Measurements from ENCODE around the gene RBBP5. TPM values are rescaled to one million over a fixed set of nuclear protein-coding genes. Genes with fewer than 3 reads are reported as not detected.
"Not testable (repeated sequence)": the region's sequence is repeated elsewhere in the genome, so short reads cannot be mapped to it uniquely, and the experiment has no call there.

The RBBP5 gene
- 10 to 100 TPM; 18.7 to 22.6 (median 19.7) TPM for polyA plus RNA-seq (ENCODE audit: insufficient read length in 4 of 4)

- peak; percentile 93 to 99 (median 96) for DNase-seq (ENCODE audit: low read depth in 4 of 4, low spot score in 2 of 4)
Measured at GRCh38 chr1:205121660-205122488, at the start of gene RBBP5. RBBP5 (minus strand) TSS chr1:205121978; CDS start chr1:205121873, 105 bp downstream.

GRCh38 chr1:205171369-205171768 is 49.6 kb upstream of the RBBP5 start:
- no peak for DNase-seq (ENCODE audit: low read depth in 4 of 4, low spot score in 2 of 4)

DNA sequence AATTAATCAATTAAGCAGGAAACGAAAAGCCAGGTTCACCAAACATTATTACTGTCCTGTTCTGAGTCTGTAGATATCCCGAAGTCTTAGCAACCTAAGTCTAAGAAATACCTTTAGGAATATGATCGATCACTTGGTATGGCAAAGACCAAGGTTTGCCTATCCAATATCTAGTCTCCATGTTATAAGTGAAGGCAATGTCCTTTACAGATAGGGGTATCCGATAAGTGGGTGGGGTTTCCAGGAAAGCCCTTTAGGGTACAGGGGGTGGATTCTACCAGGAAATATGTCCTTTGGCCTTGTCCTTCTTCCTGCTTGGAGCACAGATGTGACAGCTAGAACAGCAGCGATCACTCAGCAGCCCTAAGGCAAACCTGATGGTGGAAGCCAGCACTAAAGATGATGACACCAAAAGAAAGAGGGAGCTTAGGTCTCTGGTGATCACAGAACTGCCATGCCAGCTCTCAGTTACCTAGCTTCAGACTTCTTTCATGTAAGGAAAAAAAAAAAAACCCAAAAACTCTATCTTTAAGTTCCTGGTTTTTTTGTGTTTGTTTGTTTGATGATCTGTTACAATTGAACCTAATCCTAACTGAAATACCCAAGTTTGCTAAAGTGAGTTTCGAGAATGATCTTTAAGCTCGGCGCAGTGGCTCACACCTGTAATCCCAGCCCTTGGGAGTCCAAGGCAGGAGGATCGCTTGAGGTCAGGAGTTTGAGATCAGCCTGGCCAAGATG is 48.9 kb upstream of the RBBP5 start:
- DNase-seq (ENCODE audit: low read depth in 4 of 4, low spot score in 2 of 4): no peak

DNA sequence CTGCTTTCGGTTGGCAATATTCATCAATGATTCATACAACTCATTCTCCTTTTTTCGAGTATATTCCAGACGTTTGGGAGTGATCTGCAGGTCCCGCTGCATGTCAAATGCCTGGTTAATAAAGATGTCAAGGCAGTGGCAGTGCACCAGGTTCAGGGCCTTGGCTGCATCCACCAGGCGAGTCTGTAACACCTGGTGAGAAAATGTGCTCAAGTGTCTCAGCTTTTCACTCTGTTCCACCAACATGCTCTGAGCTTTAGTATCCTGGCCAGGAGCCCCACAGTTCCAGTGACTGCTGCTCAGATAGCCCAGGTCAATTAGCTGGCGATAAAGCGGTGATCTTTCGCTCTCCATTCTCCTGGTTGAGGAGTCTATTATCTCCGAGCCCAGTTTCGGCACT is 47.5 kb upstream of the RBBP5 start:
- DNase-seq (ENCODE audit: low read depth in 4 of 4, low spot score in 2 of 4): no peak

- DNase-seq (ENCODE audit: low read depth in 4 of 4, low spot score in 2 of 4): no peak
Measured at GRCh38 chr1:205168291-205168690, 46.5 kb upstream of the RBBP5 start.

DNA sequence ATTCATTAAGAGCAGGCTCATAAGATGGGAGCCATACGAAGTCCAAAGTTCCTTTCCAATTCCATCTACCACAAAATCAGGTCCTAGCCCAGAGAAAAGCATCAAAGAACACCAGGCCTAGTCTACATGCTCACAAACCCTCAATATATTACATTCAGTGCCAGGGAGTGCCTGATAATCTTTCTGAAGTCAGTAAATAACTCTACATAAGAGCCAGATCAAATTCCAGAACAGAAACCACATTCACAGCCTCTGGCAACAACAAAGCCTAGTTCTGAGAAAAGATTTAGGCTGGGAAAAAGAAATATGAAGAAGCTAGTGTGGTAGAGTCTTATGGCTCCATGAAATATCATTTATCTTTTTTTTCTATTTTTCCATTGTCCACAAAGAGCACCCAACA is 40.5 kb upstream of the RBBP5 start:
- no peak for DNase-seq (ENCODE audit: low read depth in 4 of 4, low spot score in 2 of 4)

- DNase-seq (ENCODE audit: low read depth in 4 of 4, low spot score in 2 of 4): no peak
Measured at GRCh38 chr1:205161076-205161475, 39.3 kb upstream of the RBBP5 start.

DNA sequence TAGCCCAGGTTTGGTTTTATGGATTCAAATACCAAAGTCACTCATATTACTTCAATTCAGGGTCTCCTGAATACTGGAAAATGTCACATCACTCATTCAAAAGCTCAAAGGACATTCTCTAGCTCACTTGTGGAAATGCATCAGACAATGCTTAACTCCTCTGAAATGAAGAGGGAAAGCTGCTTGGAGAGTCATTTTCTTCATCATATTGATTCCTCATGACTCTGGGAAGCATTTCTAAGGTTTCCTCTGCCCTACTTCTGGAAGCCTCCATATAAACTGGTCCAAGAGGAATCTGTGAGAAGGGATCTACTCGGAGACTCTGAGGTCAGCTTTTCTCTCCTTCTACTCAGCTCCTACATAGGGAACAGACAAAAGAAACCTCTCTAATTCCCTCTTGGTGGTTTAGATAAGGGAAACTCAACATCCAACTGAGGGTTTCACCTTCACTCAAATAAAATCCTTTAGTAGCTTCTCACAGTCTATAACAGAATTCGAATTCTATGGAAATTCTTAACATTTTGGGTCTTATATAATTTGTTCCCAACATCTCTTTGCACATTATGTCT is 36.4 kb upstream of the RBBP5 start:
- no peak for DNase-seq (ENCODE audit: low read depth in 4 of 4, low spot score in 2 of 4)

GRCh38 chr1:205155665-205156377 is 34.0 kb upstream of the RBBP5 start:
- DNase-seq (ENCODE audit: low read depth in 4 of 4, low spot score in 2 of 4): not testable (repeated sequence)

DNA sequence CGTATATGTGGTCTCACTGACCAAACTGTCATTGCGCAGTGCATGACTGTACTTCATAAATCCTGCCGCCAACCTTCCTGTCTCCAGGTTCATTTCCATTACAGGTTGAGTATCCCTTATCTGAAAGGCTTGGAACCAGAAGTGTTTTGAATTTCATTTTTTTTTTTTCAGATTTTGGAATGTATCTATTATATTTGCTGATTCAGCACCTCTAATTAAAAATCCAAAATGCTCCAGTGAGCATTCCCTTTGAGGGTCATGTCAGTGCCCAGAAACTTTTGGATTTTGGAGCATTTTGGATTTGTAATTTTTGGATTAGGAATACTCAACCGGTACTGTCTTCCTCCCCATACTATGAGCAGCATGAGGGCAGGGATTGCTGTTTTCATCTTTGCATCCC is 30.7 kb upstream of the RBBP5 start:
- DNase-seq (ENCODE audit: low read depth in 4 of 4, low spot score in 2 of 4): no peak

GRCh38 chr1:205150651-205151428 is 29.1 kb upstream of the RBBP5 start:
- DNase-seq (ENCODE audit: low read depth in 4 of 4, low spot score in 2 of 4): no peak

GRCh38 chr1:205147191-205147835 is 25.5 kb upstream of the RBBP5 start:
- no peak for DNase-seq (ENCODE audit: low read depth in 4 of 4, low spot score in 2 of 4)

DNA sequence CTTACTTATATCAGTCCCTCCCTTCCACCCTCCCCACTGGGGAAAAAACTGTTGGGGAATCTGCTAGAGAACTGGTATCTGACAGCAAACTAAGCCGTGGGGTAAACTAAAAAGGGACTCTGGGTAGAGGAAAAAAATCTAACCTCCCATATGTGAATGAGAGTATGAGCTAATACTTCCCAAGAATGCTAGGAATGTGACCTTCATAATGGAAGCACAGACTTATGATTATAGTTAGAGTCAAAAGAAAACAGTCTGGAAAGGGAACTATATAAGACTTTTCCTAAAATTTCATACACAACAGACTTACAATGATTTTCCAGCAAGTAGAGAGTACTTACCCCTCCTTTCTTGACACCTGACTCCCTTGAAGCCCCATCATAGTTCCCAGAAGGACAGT is 23.0 kb upstream of the RBBP5 start:
- no peak for DNase-seq (ENCODE audit: low read depth in 4 of 4, low spot score in 2 of 4)

DNA sequence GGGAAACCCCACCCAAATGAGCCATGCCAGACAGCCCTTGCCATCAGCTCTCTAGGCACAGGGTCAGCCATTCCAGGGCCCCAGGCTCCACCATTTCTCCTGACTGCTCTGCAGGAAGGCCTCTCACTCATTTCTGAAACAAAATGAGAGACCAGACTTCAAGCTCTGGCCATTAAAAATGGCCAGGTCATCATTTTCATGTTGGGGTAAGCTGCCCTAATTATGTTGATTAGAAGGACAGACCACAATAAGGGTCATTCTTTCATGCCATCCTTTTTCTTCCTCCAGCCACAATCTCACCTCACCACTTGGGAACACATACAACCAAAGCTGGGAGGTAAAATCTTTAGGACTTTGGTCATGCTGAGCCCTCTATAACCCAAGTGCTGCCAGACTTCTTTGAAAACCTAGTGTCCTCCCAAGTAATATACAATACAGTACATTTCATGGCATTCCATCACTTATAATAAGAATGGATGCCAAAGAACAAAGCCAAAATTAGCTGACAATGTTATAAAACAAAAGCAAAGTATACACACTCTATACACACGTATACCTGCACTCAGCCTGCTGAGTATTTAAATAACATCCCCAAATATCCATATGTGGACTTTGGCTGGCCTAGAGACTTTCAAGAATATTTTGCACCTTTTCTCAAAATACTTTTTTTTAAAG is 22.4 kb upstream of the RBBP5 start:
- no peak for DNase-seq (ENCODE audit: low read depth in 4 of 4, low spot score in 2 of 4)

DNA sequence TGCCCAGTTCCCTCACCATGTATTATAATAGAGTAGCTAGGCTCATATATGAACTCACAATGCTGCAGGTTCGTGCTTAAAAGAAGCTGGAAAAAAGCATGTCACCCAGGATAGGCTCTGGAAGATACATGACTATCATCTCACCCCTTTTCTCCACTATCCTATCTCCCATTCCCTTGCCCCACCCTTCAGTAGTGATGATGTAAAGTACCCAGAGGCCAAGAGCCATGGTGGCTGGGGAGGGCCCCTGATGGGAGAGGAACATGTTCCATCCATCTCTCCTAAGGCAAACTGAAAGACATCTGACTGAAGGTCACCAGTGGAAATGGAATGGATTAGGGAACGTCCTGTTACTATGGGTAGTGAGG is 20.3 kb upstream of the RBBP5 start:
- DNase-seq (ENCODE audit: low read depth in 4 of 4, low spot score in 2 of 4): no peak

GRCh38 chr1:205141236-205142101 is 19.7 kb upstream of the RBBP5 start:
- DNase-seq (ENCODE audit: low read depth in 4 of 4, low spot score in 2 of 4): peak; percentile 42 to 83 (median 54)

DNA sequence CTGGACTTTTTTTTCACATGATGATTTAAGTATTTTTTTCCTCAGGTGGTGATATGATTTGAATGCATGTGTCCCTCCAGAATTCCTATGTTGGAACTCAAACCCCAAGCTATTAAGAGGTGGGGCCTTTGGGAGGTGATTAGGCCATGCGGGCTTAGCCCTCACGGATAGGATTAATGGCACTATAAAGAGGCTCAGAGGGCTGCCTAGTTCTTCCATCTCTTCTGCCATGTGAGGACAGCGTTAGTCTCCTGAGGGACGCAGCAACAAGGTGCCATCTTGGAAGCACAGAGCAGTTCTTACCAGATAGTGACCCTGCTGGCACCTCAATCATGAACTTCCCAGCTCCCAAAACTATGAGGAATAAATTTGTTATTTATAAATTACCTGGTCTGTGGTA is 18.3 kb upstream of the RBBP5 start:
- DNase-seq (ENCODE audit: low read depth in 4 of 4, low spot score in 2 of 4): no peak

DNA sequence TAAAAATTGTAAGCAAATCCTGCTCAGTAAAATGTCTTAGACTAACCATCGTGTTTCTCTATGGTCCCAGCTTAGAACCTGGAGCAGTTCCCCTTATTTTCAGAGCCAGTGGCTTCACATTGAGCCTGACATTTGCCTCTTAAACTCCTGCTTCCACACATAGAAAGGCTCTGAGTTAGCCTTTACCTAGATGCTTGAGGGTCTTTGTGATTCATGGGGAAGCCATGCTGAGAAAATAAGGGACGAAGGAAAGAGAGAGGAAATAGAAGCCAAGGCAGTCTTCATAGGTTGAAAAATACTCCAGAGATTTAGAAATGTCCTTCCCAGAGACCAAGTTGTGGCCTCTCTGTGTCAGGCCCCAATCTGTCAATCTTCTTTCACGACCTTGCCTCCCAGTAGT is 16.1 kb upstream of the RBBP5 start:
- DNase-seq (ENCODE audit: low read depth in 4 of 4, low spot score in 2 of 4): no peak

Measured in left renal cortex interstitium (tissue), 4 donors.